Kidney (tissue), 14 donors: ENCODE data around the gene OR10H4. TPM values are rescaled to one million over a fixed set of nuclear protein-coding genes. Genes with fewer than 3 reads are reported as not detected.

ENCODE experiments used
- DNase-seq, 5 donors: peaks; one replicate each; pipeline ENCODE4 v3.0.0-alpha.2; 2013 to 2020
- FAIRE-seq: peaks from 2 replicates; lab custom pipeline; 2012; peaks lifted over from hg19 to GRCh38; lab: Jason Lieb, UNC
- H3K27ac ChIP-seq, 2 donors: one replicate each; pipeline ENCODE4 v1.7.0; 2013; ENCODE audit warnings: low read depth in 2 of 2, low read length in 2 of 2, inconsistent platforms in 1 of 2
- H3K27me3 ChIP-seq: one replicate; pipeline ENCODE4 v1.7.1; 2013; ENCODE audit warnings: low read length, inconsistent platforms; ENCODE audit not compliant: control insufficient read depth, insufficient read depth
- H3K36me3 ChIP-seq, 3 donors: one replicate each; pipeline versions ENCODE4 v1.7.0 to v1.7.1; 2013; ENCODE audit warnings: low read length in 3 of 3, control low read depth in 1 of 3, inconsistent platforms in 1 of 3; ENCODE audit not compliant: insufficient read depth in 3 of 3, control insufficient read depth in 2 of 3
- H3K4me1 ChIP-seq, 3 donors: one replicate each; pipeline versions ENCODE4 v1.7.0 to v1.7.1; 2013; ENCODE audit warnings: low read length in 3 of 3, inconsistent platforms in 1 of 3, low read depth in 1 of 3; ENCODE audit not compliant: control insufficient read depth in 2 of 3, insufficient read depth in 2 of 3
- H3K4me3 ChIP-seq, 3 donors: one replicate each; pipeline versions ENCODE4 v1.7.0 to v1.8.1; 2013; ENCODE audit warnings: low read length in 3 of 3, control low read depth in 1 of 3, inconsistent platforms in 1 of 3
- H3K9ac ChIP-seq, 3 donors: one replicate each; pipeline versions ENCODE4 v1.7.0 to v1.7.1; 2013; ENCODE audit warnings: low read length in 3 of 3, control low read depth in 1 of 3, inconsistent platforms in 1 of 3
- H3K9me3 ChIP-seq, 3 donors: one replicate each; pipeline versions ENCODE4 v1.7.0 to v1.7.1; 2013; ENCODE audit warnings: low read length in 3 of 3, control low read depth in 1 of 3, inconsistent platforms in 1 of 3; ENCODE audit not compliant: control insufficient read depth in 2 of 3, insufficient read depth in 1 of 3
- intact Hi-C: fragments of 100-400 bp; cut with DNase I; formaldehyde crosslinking; loops from one replicate; pipeline ENCODE4 v1.11.1; 2022
- polyA plus RNA-seq: library from polyadenylated mRNA; stranded (reverse); fragments of 350-450 nt; fragmentation: Illumina TruSeq; extraction: RNeasy Lipid Tissue Mini Kit (QIAGEN cat#74804); gene quantifications from one replicate; pipeline ENCODE4 v1.2.3, GENCODE V29; 2014; ENCODE audit warnings: low read depth, low replicate concordance; ENCODE audit not compliant: insufficient read depth
- total RNA-seq: library from RNA; stranded (reverse); fragmentation: NEBNext Ultra II Directional; extraction: Animal tissue kit (Norgen Biotek cat#: 25700); gene quantifications from one replicate; pipeline ENCODE4 v1.2.1, GENCODE V29; 2021
- TF ChIP-seq, protein P1 (sequence below): IDR thresholded peaks from 3 replicates; pipeline ENCODE4 v1.5.1; 2012; ENCODE audit warnings: mild to moderate bottlenecking, moderate library complexity, borderline replicate concordance; ENCODE audit not compliant: insufficient read depth; ENCODE audit errors: extremely low read depth
- donor health status: control.
- donor health status: control.
- donor health status: control.
- donor health status: control.
- donor health status: control.
- donor health status: DM: yes; HTN: yes; CAD: no.
- donor health status: Normal renal cell carcinoma (clear cell type).

Gene OR10H4
- total and polyA plus RNA-seq, 2 donors from 2014 or later: not detected

DNA sequence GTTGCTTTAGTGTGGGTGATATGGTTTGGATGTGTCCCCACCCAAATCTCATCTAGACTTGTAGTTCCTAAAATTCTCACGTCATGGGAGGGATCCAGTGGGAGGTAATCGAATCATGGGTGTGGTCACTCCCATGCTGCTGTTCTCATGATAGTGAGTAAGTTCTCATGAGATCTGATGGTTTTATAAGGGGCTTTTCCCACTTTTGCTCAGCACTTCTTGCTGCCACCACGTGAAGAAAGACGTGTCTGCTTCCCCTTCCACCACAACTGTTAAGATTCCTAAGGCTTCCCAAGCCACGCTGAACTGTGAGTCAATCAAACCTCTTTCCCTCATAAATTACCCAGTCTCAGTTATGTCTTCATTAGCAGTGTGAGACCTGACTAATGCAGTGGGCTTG is 26.0 kb downstream of the OR10H4 start:
- TF ChIP-seq, protein P1, sequence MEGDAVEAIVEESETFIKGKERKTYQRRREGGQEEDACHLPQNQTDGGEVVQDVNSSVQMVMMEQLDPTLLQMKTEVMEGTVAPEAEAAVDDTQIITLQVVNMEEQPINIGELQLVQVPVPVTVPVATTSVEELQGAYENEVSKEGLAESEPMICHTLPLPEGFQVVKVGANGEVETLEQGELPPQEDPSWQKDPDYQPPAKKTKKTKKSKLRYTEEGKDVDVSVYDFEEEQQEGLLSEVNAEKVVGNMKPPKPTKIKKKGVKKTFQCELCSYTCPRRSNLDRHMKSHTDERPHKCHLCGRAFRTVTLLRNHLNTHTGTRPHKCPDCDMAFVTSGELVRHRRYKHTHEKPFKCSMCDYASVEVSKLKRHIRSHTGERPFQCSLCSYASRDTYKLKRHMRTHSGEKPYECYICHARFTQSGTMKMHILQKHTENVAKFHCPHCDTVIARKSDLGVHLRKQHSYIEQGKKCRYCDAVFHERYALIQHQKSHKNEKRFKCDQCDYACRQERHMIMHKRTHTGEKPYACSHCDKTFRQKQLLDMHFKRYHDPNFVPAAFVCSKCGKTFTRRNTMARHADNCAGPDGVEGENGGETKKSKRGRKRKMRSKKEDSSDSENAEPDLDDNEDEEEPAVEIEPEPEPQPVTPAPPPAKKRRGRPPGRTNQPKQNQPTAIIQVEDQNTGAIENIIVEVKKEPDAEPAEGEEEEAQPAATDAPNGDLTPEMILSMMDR: no peak
- FAIRE-seq: no peak
- Histone ChIP-seq H3K9me3 (no peaks in the 10 kb centered on the region), H3K27ac (no peak overlapping the region), H3K27me3 (no peaks in the 10 kb centered on the region), H3K4me3 (no peak overlapping the region), H3K9ac (no peak overlapping the region), H3K4me1 (no peaks in the 10 kb centered on the region), H3K36me3 (no peaks in the 10 kb centered on the region)
- intact Hi-C loops: no loop called here
- DNase-seq: no peak

DNA sequence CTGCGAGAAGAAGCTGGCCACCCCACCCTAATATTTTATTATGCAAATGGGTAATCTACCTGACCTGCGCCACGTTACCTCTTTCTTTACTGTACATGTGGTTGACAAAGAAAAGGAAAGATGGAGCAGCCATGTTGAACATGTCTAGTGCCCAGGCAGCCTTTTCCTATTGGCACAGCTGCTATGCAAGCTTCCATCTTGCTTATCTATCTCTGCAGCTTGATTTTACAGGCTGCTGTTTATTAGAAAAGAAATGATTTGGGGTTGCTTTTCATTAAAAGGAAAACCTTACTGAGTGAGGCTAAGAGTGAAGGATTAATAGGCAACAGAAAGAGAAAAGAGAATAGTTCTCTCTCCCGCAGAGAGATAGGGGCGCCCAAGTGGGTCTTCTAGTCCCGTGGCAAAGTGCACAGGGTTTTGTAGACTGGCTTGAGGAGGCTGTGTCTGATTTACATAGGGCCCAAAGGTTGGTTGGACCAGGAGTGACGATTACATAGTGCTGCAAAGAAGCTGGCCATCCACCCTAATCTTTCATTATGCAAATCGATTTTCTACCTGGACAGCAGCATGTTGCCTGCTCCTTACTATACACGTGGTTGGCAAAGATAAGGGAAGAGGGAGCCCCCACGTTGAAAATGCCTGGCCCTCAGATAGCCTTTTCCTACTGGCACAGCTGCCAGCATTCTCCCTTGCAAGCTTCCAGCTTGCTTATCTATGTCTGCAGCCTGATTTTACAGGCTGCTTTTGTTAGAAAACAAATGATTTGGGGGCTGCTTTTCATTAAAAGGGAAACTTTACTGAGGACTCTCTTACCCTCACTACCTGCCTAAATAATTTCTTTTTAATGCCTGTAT is 28.3 kb downstream of the OR10H4 start:
- H3K9me3 ChIP-seq: no peaks in the 10 kb centered on the region
- no peak overlapping the region for H3K4me3 ChIP-seq
- no peak overlapping the region for H3K9ac ChIP-seq
- no peak for FAIRE-seq
- TF ChIP-seq, protein P1: no peak
- H3K4me1 ChIP-seq: no peaks in the 10 kb centered on the region
- no peaks in the 10 kb centered on the region for H3K36me3 ChIP-seq
- H3K27ac ChIP-seq: no peak overlapping the region
- no peaks in the 10 kb centered on the region for H3K27me3 ChIP-seq
- intact Hi-C loops: no loop called here
- DNase-seq: no peak

DNA sequence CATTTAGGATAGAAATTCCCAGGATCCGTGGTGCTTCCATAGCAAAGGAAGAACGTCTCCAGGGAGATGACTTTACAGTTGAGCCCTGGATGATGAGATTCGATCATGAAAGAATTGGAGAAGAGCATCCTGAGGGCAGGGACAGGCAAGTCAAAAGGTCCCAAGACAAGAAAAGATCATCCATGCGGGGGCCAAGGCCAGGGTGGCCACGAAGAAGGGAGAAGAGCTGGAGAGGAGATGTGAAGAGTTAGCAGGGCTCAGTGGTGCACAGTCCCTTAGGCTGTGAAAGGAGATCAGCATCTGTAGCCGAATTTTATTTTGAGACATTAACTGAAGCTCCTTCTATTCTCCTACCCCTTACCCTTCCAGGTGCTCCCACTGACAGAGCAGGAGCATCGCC is 28.9 kb downstream of the OR10H4 start:
- no peaks in the 10 kb centered on the region for H3K9me3 ChIP-seq
- DNase-seq (no peak), FAIRE-seq (no peak)
- no peaks in the 10 kb centered on the region for H3K27me3 ChIP-seq
- TF ChIP-seq, protein P1: no peak
- H3K4me1 ChIP-seq: no peaks in the 10 kb centered on the region
- H3K36me3 ChIP-seq: no peaks in the 10 kb centered on the region
- intact Hi-C loops: no loop called here
- no peak overlapping the region for H3K27ac ChIP-seq
- H3K9ac ChIP-seq: no peak overlapping the region
- H3K4me3 ChIP-seq: no peak overlapping the region
